Right lobe of liver (tissue), 6 donors: ENCODE measurements around the gene LRRC43. TPM values are rescaled to one million over a fixed set of nuclear protein-coding genes. Genes with fewer than 3 reads are reported as not detected.

Experiments
- ATAC-seq, 4 donors: fragments of 200-7000 bp; cut with Tn5 transposase; one replicate each; pipeline ENCODE4 v1.9.1; 2020; ENCODE audit warnings: mild to moderate bottlenecking in 4 of 4, moderate library complexity in 4 of 4
- DNase-seq, 3 donors: peaks; one replicate each; pipeline ENCODE4 v3.0.0-alpha.2; 2020
- H3K27ac ChIP-seq, 3 donors: fragments of 200-600 bp; one replicate each; pipeline ENCODE4 v1.8.0; 2022
- H3K27me3 ChIP-seq, 2 donors: fragments of 200-600 bp; one replicate each; pipeline ENCODE4 v1.8.0; 2022
- H3K36me3 ChIP-seq, 4 donors: fragments of 200-600 bp; sonication (generic) in 1 of 4; one replicate each; pipeline versions ENCODE4 v1.5.1 to v1.8.0; 2017 to 2022; ENCODE audit warnings: control low read depth in 1 of 4
- H3K4me1 ChIP-seq, 4 donors: fragments of 200-600 bp; sonication (generic) in 1 of 4; one replicate each; pipeline versions ENCODE4 v1.5.1 to v1.8.0; 2017 to 2022; ENCODE audit warnings: control low read depth in 1 of 4
- H3K4me3 ChIP-seq, 3 donors: fragments of 200-600 bp; one replicate each; pipeline ENCODE4 v1.8.0; 2022
- H3K9me3 ChIP-seq, 4 donors: fragments of 200-600 bp; sonication (generic) in 1 of 4; one replicate each; pipeline versions ENCODE4 v1.5.1 to v1.8.0; 2017 to 2022; ENCODE audit warnings: control low read depth in 1 of 4
- CTCF ChIP-seq, 4 donors: fragments of 200-600 bp in 3 of 4; fragments of 450-650 bp in 1 of 4; IDR thresholded peaks; one replicate each; pipeline versions ENCODE4 v1.5.1 to v1.8.0; 2016 to 2022; ENCODE audit warnings: antibody characterized with exemption in 4 of 4, mild to moderate bottlenecking in 2 of 4
- POLR2A ChIP-seq: fragments of 450-650 bp; IDR thresholded peaks from one replicate; pipeline ENCODE4 v1.6.1; 2017; ENCODE audit warnings: antibody characterized with exemption, mild to moderate bottlenecking
- WGBS: methylation state at CpG from one replicate; pipeline ENCODE4 v1.1.6; 2018; ENCODE audit warnings: low coverage, low lambda C conversion rate; ENCODE audit not compliant: insufficient coverage; ENCODE audit errors: missing lambda C conversion rate; 5-methylcytosine and 5-hydroxymethylcytosine counted together
- intact Hi-C, 2 donors: fragments of 100-400 bp; cut with DNase I; formaldehyde crosslinking; loops; one replicate each; pipeline versions ENCODE4 v1.11.2 to v1.14.1; 2022
- total RNA-seq, 6 experiments: library from RNA; depleted of rRNA in 2 of 6; stranded (reverse); fragments of >200 nt in 2 of 6; fragmentation: NEBNext Ultra II Directional in 3 of 6; extraction: Animal tissue kit (Norgen Biotek cat#: 25700) in 3 of 6; gene quantifications; one replicate each; pipeline versions ENCODE4 v1.1.0 to v1.2.4, GENCODE V29; 2016 to 2023
- donor health status: DM: no; HTN: yes; CAD: no.
- donor health status: DM: no; HTN: no; CAD: no.
- donor health status: DM: no; HTN: no; CAD: no.
- donor health status: DM: no; HTN: yes; CAD: no.
- donor health status: DM: no; HTN: yes; CAD: no.

LRRC43 gene
- total RNA-seq, 6 experiments from 2014 or later, result 0.26 to 0.37 (median 0.31) TPM; not detected in 3

DNA sequence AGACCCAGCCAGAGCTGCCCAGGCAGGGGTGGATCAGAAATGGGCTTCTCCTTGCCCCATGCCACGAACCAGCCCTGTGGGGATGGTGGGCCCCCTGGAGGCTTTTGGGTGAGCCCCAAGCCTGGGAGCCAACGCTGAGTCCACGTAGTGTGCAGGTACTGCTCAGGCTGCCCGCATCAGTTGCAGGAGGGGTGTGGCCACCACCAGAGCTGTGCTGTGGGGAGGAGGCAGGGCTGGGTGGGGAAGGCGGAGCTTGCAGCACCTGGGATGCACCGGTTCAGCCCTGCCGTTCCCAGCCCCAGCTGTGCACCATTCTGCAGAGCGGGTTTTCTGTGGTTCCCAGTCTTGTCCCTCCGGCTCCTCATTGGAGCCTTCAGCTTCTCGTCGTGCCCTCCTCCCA is 45.2 kb upstream of the LRRC43 start:
- H3K27ac ChIP-seq, result no peak overlapping the region
- intact Hi-C loops, result loop anchor here in 1 of 2 donors (5.0 kb wide), 1 partner anchor 60 kb away; no protein-coding TSS in a partner anchor
- ATAC-seq, result peak in 2 of 4 donors; percentile 4 to 18
- H3K9me3 ChIP-seq, result no peaks in the 10 kb centered on the region
- H3K27me3 ChIP-seq, result no peaks in the 10 kb centered on the region
- peaks cover 6 to 26% (median 14%) of the 10 kb centered on the region in 4 donors for H3K36me3 ChIP-seq
- H3K4me3 ChIP-seq, result no peak overlapping the region
- H3K4me1 ChIP-seq, result peaks cover 0 to 7% (median 3%) of the 10 kb centered on the region in 4 donors
- TF ChIP-seq CTCF (IDR thresholded peaks at IDR 0.05) (no peak), POLR2A (no peak)
- no peak for DNase-seq
- WGBS, result no CpG with 5 or more reads among the region's 11 CpGs

DNA sequence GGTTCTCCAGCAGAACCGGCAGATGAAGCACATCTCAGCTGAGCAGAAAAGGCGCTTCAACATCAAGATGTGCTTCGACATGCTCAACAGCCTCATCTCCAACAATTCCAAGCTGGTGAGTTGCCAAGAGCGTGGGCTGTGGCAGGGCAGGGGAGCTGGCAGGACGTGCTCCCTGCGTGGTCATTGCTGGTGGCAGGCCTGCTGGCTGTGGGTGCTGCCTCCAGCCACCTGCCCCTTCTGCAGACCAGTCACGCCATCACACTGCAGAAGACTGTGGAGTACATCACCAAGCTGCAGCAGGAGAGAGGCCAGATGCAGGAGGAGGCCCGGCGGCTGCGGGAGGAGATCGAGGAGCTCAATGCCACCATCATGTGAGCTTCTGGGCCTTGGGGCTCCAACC is 44.7 kb upstream of the LRRC43 start:
- no peak for ATAC-seq
- no peaks in the 10 kb centered on the region for H3K9me3 ChIP-seq
- 47% methylated on average over 3 of the region's 11 CpGs for WGBS
- no peak for DNase-seq
- H3K27me3 ChIP-seq, result no peaks in the 10 kb centered on the region
- no peak overlapping the region for H3K4me3 ChIP-seq
- TF ChIP-seq POLR2A (no peak), CTCF (IDR thresholded peaks at IDR 0.05) (no peak)
- peaks cover 0 to 2% (median under 1%) of the 10 kb centered on the region in 4 donors for H3K4me1 ChIP-seq
- peaks cover 9 to 28% (median 14%) of the 10 kb centered on the region in 4 donors for H3K36me3 ChIP-seq
- H3K27ac ChIP-seq, result no peak overlapping the region
- intact Hi-C loops, result loop anchor here in 1 of 2 donors (5.0 kb wide), 1 partner anchor 59 kb away; no protein-coding TSS in a partner anchor

DNA sequence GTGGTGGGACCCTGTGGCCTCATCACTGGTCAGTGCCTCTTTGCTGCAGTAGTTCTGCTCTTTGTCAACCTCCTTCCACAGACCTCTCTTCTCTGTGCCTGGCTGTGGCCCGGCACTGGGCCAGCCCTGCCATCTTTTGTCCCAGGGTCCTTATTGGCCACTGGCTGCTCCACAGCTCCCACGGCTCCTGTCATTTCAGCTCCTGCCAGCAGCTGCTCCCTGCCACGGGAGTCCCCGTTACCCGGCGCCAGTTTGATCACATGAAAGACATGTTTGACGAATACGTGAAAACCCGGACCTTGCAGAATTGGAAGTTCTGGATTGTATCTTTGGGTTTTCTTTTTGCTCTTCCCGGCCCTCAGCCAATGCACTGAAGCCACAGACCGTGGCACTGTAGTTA is 44.3 kb upstream of the LRRC43 start:
- Histone ChIP-seq H3K27ac (no peak overlapping the region), H3K4me1 (no peaks in the 10 kb centered on the region), H3K9me3 (no peaks in the 10 kb centered on the region), H3K4me3 (no peak overlapping the region), H3K27me3 (no peaks in the 10 kb centered on the region), H3K36me3 (peaks cover 9 to 28% (median 14%) of the 10 kb centered on the region in 4 donors)
- intact Hi-C loops, result loop anchor here in 1 of 2 donors (5.0 kb wide), 1 partner anchor 59 kb away; no protein-coding TSS in a partner anchor
- 73% methylated on average over 2 of the region's 11 CpGs for WGBS
- DNase-seq (no peak), ATAC-seq (no peak)
- no peak for TF ChIP-seq CTCF (IDR thresholded peaks at IDR 0.05)
- no peak for TF ChIP-seq POLR2A

- no peak for DNase-seq
These were observed 43.7 kb upstream of the LRRC43 start for GRCh38 chr12:122139266-122139665.

More at GRCh38 chr12:122139266-122139665, 43.7 kb upstream of the LRRC43 start:
- Histone ChIP-seq H3K9me3 (no peaks in the 10 kb centered on the region), H3K4me1 (no peaks in the 10 kb centered on the region), H3K27me3 (no peaks in the 10 kb centered on the region), H3K4me3 (no peak overlapping the region), H3K36me3 (peaks cover 9 to 28% (median 14%) of the 10 kb centered on the region in 4 donors), H3K27ac (no peak overlapping the region)
- no peak for ATAC-seq
- intact Hi-C loops, result loop anchor here in 1 of 2 donors (5.0 kb wide), 1 partner anchor 58 kb away; no protein-coding TSS in a partner anchor
- TF ChIP-seq CTCF (IDR thresholded peaks at IDR 0.05), result no peak
- TF ChIP-seq POLR2A, result no peak
- WGBS, result 78% methylated on average over 4 of the region's 15 CpGs
